ENCODE data around the gene PLEKHG4.

PLEKHG4 gene

DNA sequence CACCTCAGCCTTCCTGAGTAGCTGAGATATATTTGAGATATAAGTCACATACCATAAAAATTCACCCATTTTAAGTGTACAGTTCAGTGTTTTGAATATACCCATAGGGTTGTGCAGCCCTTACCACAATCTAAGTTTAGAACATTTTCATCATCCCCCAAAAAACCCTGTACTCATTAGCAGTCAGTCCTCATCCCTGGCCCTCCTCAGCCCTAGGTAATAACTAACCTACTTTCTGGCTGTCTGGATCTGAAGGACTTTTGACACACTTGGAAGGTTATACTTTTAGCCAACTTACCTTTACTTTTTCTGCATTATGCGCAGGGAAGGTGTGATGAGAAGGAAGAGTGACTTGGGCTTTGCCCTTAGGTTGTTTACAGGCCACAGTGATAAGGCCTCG is 4.0 kb upstream of the PLEKHG4 start:
- H3K4me2 ChIP-seq = no peak overlapping the region
- H3K4me3 ChIP-seq = no peak overlapping the region
- H4K20me1 ChIP-seq = no peaks in the 10 kb centered on the region; the same call in 1 of the 2 replicates
- peaks cover 24% of the 10 kb centered on the region for H3K36me3 ChIP-seq
- TF ChIP-seq Cebpa-rat (IDR thresholded peaks at IDR 0.05) = no peak
- no peaks in the 10 kb centered on the region for H3K9me3 ChIP-seq
- no peak overlapping the region for H3K9ac ChIP-seq
- H3K4me1 ChIP-seq = peaks cover 22% of the 10 kb centered on the region
- H3K27ac ChIP-seq = no peak overlapping the region
- H3K27me3 ChIP-seq = peaks cover 4% of the 10 kb centered on the region; the same call in 1 of the 2 replicates

DNA sequence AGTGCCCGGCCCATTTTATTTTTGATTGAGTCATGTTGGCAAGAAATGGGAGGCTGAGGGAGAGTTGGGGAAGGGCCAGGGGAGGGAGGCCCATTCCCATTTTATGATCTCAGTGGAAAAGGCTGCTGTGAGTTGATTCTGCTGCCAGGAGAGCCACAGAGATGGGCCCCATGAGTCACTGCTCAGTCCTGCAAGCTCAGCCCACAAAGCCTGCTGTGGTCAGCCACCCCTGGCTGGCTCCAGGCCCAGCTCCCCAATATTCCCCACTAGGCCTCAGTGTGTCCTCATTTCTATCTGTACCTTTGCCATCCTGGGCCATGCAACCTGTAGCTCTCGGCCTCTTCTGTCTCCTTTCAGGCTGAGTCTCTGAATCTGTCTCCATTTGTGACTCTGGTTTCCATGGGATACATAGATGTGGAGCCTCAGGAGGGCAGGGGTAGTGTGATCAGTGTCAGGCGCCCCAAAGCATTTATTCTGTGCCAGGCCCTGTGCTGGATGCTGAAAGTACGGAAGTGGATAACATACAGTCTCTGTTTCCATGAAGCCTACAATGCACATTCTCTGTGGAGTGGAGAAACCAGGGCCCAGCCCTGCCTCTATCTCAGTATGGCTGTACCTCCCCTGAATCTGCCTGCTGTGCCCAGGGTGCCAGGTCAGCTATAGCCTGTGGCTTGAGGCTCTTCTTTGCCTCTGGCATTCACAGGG is 1.9 kb upstream of the PLEKHG4 start:
- peak overlapping the region; percentile 73; the same call in 1 of the 2 replicates for H3K27ac ChIP-seq

DNA sequence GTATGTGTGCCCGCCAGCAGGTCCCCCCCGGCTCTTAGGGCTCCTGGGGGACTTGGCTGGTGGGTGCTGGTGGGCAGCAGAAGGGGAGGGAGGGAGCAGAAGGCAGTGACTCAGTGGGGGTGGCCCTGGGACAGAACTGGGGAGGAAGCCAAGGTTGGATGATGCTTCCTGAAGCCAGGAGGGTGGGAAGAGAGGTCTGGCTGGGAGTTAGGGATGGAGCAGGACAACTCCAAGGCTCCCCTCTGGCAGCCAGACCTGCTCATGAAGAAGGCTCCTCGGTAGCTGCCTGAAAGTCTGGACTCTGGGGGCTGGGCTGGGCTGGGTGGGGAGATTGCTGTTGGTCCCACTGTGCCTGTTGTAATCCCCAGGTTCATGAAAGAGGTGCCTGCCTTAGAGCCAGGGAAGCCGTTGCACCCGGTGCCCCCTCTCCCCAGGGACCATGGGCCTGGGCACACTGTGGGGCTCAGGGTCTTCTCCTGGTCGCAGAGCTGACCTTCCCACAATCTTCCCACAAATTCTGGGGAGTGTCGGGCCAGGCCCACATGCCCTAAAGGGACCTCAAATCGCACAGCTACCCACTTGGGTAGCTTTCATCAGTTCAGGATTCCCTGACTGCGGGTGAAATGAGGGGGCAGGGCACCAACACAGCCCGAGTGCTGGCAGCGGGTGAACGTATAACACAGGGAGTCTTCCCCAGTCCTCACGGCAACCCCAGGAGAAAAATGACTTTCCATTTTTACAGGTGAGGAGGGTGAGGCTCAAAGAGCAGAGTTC is 1.1 kb upstream of the PLEKHG4 start:
- no peak for TF ChIP-seq Cebpa-rat (IDR thresholded peaks at IDR 0.05)
- peaks cover 24% of the 10 kb centered on the region for H3K4me1 ChIP-seq
- H3K9ac ChIP-seq = peak overlapping the region; percentile 82
- no peaks in the 10 kb centered on the region for H3K9me3 ChIP-seq
- H3K36me3 ChIP-seq = peaks cover 24% of the 10 kb centered on the region
- peaks cover 4% of the 10 kb centered on the region; the same call in 1 of the 2 replicates for H3K27me3 ChIP-seq
- peak overlapping the region; percentile 73 for H3K27ac ChIP-seq
- no peaks in the 10 kb centered on the region for H4K20me1 ChIP-seq
- peak overlapping the region; percentile 73 for H3K4me3 ChIP-seq
- H3K4me2 ChIP-seq = peak overlapping the region; percentile 98

More for the DNA sequence above, 1.9 kb upstream of the PLEKHG4 start:
- H3K4me1 ChIP-seq = peaks cover 22% of the 10 kb centered on the region
- peak overlapping the region; percentile 73; the same call in 1 of the 2 replicates for H3K4me3 ChIP-seq
- H3K9ac ChIP-seq = peak overlapping the region; percentile 82
- no peak for TF ChIP-seq Cebpa-rat (IDR thresholded peaks at IDR 0.05)
- H4K20me1 ChIP-seq = no peaks in the 10 kb centered on the region
- peak overlapping the region; percentile 98 for H3K4me2 ChIP-seq
- H3K36me3 ChIP-seq = peaks cover 24% of the 10 kb centered on the region
- H3K9me3 ChIP-seq = no peaks in the 10 kb centered on the region
- H3K27me3 ChIP-seq = peaks cover 4% of the 10 kb centered on the region; the same call in 1 of the 2 replicates

DNA sequence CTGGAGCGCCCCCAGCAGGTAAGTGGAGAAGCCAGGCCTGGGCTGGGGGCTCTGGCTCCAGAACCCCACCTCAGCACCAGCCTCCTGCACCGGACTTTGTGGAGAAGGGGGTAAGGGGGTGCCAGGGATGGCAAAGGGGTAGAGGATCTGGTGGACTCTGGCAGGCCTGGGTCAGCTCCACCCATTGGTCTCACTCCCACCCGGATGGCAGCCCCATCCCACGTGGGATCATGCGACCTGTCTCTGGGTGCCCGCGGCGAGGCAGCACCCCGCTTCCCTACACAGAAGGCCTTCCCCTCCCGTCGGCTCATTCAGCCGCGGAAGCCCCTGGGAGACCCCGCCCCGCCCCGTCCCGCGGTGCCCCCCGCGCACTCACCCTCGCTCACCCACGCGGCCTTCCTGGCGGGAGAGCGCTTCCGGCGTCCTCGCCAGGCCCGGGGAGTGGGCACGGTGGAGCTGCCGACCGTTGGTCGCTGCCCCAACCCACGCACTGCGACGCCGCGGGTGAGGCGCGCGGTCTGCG is 498 bp upstream of the PLEKHG4 start:
- H3K4me1 ChIP-seq = peaks cover 31% of the 10 kb centered on the region
- H3K36me3 ChIP-seq = peaks cover 24% of the 10 kb centered on the region

DNA sequence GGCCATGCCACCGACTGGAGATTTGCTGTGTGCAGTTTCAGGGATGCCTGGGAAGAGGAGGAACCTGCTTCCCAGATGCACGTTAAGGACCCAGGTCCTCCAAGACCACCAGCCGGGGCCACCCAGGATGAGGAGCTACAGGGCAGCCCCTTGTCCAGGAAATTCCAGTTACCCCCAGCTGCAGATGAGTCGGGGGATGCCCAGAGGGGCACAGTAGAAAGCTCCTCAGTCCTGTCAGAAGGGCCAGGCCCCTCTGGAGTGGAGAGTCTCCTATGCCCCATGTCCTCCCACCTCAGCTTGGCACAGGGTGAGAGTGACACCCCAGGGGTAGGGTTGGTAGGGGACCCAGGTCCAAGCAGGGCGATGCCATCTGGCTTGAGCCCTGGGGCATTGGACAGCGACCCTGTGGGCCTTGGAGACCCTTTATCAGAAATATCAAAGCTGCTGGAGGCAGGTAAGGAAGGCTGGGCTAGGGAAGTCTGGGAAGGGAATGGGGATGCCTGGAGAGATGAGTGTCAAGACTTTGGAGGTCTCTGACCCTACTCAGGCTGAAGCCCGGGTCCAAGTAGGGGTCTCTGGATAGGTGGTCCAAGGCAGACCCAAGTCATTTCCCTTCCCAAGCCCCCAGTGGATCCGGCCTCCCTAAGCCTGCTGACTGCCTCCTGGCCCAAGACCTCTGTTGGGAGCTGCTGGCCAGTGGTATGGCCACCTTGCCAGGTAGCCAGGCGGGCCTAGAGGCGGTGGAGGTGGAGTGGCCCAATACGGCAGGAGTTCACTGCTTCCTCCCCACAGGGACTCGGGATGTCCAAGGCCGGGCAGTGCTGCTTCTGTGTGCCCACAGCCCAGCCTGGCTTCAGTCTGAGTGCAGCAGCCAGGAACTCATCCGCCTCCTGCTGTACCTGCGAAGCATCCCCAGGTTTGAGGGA is 1.0 kb downstream of the PLEKHG4 start:
- Histone ChIP-seq H3K4me2 (0 out of 2 replicates have a peak overlapping the region, but pooled peaks have one; percentile 98), H3K36me3 (peaks cover 23% of the 10 kb centered on the region), H3K4me1 (peaks cover 45% of the 10 kb centered on the region), H3K27me3 (peaks cover 4% of the 10 kb centered on the region; the same call in 1 of the 2 replicates), H3K27ac (no peak overlapping the region), H3K4me3 (no peak overlapping the region), H3K9ac (no peak overlapping the region), H3K9me3 (no peaks in the 10 kb centered on the region), H4K20me1 (no peaks in the 10 kb centered on the region)
- no peak for TF ChIP-seq Cebpa-rat (IDR thresholded peaks at IDR 0.05)

More for the DNA sequence above, 498 bp upstream of the PLEKHG4 start:
- H3K27me3 ChIP-seq = peaks cover 4% of the 10 kb centered on the region; the same call in 1 of the 2 replicates
- H3K9me3 ChIP-seq = no peaks in the 10 kb centered on the region
- no peaks in the 10 kb centered on the region for H4K20me1 ChIP-seq
- peak overlapping the region; percentile 73 for H3K27ac ChIP-seq
- H3K9ac ChIP-seq = peak overlapping the region; percentile 82
- H3K4me2 ChIP-seq = peak overlapping the region; percentile 98
- TF ChIP-seq Cebpa-rat (IDR thresholded peaks at IDR 0.05) = no peak
- peak overlapping the region; percentile 73 for H3K4me3 ChIP-seq

DNA sequence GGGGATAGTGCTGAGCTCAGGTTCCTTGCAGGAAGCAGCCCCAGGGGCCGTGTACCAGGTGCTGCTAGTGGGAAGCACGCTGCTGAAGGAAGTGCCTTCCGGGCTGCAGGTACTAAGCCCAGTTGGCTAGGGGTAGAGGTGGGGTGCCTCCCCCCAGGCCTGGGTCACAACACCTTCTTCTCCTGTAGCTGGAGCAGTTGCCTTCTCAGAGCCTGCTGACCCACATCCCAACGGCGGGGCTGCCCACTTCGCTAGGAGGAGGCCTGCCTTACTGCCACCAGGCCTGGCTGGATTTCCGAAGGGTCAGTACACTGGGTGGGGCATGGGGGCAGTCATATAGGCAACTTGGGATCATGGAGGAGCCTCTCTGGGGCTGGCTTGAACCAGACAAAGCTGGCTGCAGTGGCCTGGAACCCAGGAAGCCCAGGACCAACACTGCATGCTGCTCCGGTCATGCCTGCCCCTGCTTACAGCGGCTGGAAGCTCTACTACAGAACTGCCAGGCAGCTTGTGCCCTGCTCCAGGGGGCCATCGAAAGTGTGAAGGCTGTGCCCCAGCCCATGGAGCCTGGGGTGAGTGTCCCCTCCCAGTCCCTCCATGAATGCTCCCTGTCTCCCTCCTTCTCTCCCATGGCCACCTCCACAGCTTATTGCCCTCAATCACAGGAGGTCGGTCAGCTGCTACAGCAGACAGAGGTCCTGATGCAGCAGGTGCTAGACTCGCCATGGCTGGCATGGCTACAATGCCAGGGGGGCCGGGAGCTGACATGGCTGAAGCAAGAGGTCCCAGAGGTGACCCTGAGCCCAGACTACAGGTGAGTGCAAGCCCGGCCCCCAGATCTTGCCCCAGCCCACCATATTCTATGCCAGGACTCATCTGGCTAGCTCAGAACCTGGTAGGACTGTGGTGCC is 2.5 kb downstream of the PLEKHG4 start:
- Histone ChIP-seq H4K20me1 (no peaks in the 10 kb centered on the region), H3K4me3 (no peak overlapping the region), H3K4me1 (peaks cover 45% of the 10 kb centered on the region), H3K36me3 (peaks cover 10% of the 10 kb centered on the region), H3K9me3 (no peaks in the 10 kb centered on the region), H3K9ac (no peak overlapping the region), H3K27ac (no peak overlapping the region), H3K4me2 (no peak overlapping the region), H3K27me3 (peaks cover 4% of the 10 kb centered on the region; the same call in 1 of the 2 replicates)
- no peak for TF ChIP-seq Cebpa-rat (IDR thresholded peaks at IDR 0.05)

DNA sequence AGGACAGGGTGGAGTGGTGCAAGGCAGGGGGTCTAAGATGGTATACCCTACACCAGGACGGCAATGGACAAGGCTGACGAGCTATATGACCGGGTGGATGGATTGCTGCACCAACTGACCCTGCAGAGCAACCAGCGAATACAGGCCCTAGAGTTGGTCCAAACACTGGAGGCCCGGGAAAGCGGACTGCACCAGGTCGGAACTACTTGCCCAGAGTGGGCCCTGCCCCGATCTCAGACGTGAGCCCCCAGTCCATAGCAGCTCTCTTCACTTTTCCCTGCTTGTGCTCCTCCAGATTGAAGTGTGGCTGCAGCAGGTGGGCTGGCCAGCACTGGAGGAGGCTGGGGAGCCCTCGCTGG is 3.1 kb downstream of the PLEKHG4 start:
- no peaks in the 10 kb centered on the region for H3K9me3 ChIP-seq
- no peaks in the 10 kb centered on the region for H4K20me1 ChIP-seq
- H3K36me3 ChIP-seq = peaks cover 3% of the 10 kb centered on the region; the same call in 1 of the 2 replicates
- peaks cover 4% of the 10 kb centered on the region; the same call in 1 of the 2 replicates for H3K27me3 ChIP-seq
- no peak overlapping the region for H3K9ac ChIP-seq
- H3K27ac ChIP-seq = no peak overlapping the region
- H3K4me3 ChIP-seq = no peak overlapping the region
- no peak overlapping the region for H3K4me2 ChIP-seq
- H3K4me1 ChIP-seq = peaks cover 48% of the 10 kb centered on the region
- no peak for TF ChIP-seq Cebpa-rat (IDR thresholded peaks at IDR 0.05)

DNA sequence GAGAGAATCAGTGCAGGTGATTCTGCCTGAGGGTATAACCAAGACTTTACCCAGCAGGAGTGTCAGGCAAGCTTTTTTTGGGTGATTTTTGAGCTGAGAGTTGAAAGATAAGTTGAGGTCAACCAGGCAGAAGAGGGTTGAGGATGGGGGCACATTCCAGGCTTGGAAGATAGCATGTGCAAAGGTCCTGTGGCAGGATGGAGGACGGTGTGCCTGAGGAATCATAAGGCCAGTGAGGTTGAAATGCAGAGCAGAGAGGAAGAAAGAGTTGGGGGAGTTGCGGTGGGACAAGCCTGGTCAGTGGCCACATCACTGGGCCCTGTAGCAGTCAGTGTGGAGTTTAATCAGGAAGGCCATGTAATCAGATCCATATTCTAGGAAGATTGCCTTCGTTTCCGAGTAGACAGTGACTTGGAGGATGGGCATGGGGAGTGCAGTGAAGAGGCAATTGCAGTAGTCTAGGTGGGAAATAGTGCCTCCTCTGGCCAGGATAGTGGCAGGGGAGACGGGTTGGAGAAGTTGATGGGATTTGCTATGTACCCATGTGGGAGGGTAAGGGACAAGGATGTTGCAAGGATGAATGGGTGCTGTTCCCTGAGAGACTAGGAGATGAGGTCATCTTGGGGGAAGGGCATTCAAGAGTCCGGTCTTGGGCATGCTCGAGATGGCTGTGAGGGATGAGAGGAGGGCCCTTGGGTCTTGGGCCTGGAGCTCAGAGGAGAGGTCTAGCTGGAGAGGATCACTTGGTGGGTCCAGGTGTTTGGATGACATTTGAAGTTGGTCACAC is 3.9 kb downstream of the PLEKHG4 start:
- H3K9ac ChIP-seq = peak overlapping the region; percentile 51; the same call in 1 of the 2 replicates
- H3K27me3 ChIP-seq = peaks cover 4% of the 10 kb centered on the region; the same call in 1 of the 2 replicates
- TF ChIP-seq Cebpa-rat (IDR thresholded peaks at IDR 0.05) = no peak
- H4K20me1 ChIP-seq = no peaks in the 10 kb centered on the region
- peak overlapping the region; percentile 83 for H3K4me2 ChIP-seq
- H3K36me3 ChIP-seq = no peaks in the 10 kb centered on the region
- peaks cover 41% of the 10 kb centered on the region for H3K4me1 ChIP-seq
- H3K9me3 ChIP-seq = no peaks in the 10 kb centered on the region
- H3K27ac ChIP-seq = no peak overlapping the region
- H3K4me3 ChIP-seq = no peak overlapping the region
